ENCODE measurements around the gene CTBP2.

CTBP2 gene

GRCh38 chr10:125153703-125154490 is 6.5 kb downstream of the CTBP2 start:
- no peak for TF ChIP-seq CREB1 (IDR thresholded peaks at IDR 0.05; ENCODE audit: low read depth)
- TF ChIP-seq CEBPB (IDR thresholded peaks at IDR 0.05) = no peak
- TF ChIP-seq REST (IDR thresholded peaks at IDR 0.05; ENCODE audit: low read depth) = no peak
- TF ChIP-seq TCF12 (IDR thresholded peaks at IDR 0.05; ENCODE audit: low read depth) = no peak
- no peak for TF ChIP-seq MAX (IDR thresholded peaks at IDR 0.05)
- TF ChIP-seq EP300 (IDR thresholded peaks at IDR 0.05; ENCODE audit: borderline replicate concordance) = no peak
- no peak for TF ChIP-seq USF1 (IDR thresholded peaks at IDR 0.05)
- TF ChIP-seq EGR1 (IDR thresholded peaks at IDR 0.05) = no peak
- TF ChIP-seq RAD21 (IDR thresholded peaks at IDR 0.05; ENCODE audit: low read depth) = no peak
- TF ChIP-seq YY1 (IDR thresholded peaks at IDR 0.05; ENCODE audit: low read depth) = no peak
- no peak for TF ChIP-seq NFIC (IDR thresholded peaks at IDR 0.05)
- no peak for TF ChIP-seq ZBTB7A (IDR thresholded peaks at IDR 0.05; ENCODE audit: low read depth)
- no peak for TF ChIP-seq FOXM1 (IDR thresholded peaks at IDR 0.05; ENCODE audit: borderline replicate concordance, low read depth)

GRCh38 chr10:125152450-125153368 is 7.7 kb downstream of the CTBP2 start:
- TF ChIP-seq REST (IDR thresholded peaks at IDR 0.05; ENCODE audit: low read depth) (no peak), TCF12 (IDR thresholded peaks at IDR 0.05; ENCODE audit: low read depth) (peak; percentile 72), ZBTB7A (IDR thresholded peaks at IDR 0.05; ENCODE audit: low read depth) (no peak), YY1 (IDR thresholded peaks at IDR 0.05; ENCODE audit: low read depth) (0 out of 2 replicates have a peak, but pooled peaks have one; percentile 5), MAX (IDR thresholded peaks at IDR 0.05) (peak; percentile 61), CEBPB (IDR thresholded peaks at IDR 0.05) (peak; percentile 3; the same call in 1 of the 2 replicates), USF1 (IDR thresholded peaks at IDR 0.05) (peak; percentile 83), FOXM1 (IDR thresholded peaks at IDR 0.05; ENCODE audit: borderline replicate concordance, low read depth) (0 out of 2 replicates have a peak, but pooled peaks have one; percentile 19), TAF1 (IDR thresholded peaks at IDR 0.05; ENCODE audit: low read depth) (0 out of 2 replicates have a peak, but pooled peaks have one; percentile 14), NFIC (IDR thresholded peaks at IDR 0.05) (peak; percentile 79), TEAD4 (IDR thresholded peaks at IDR 0.05) (peak; percentile 51; the same call in 1 of the 2 replicates), CREB1 (IDR thresholded peaks at IDR 0.05; ENCODE audit: low read depth) (no peak), RAD21 (IDR thresholded peaks at IDR 0.05; ENCODE audit: low read depth) (peak; percentile 16; the same call in 1 of the 2 replicates), EGR1 (IDR thresholded peaks at IDR 0.05) (peak; percentile 32; the same call in 1 of the 2 replicates), EP300 (IDR thresholded peaks at IDR 0.05; ENCODE audit: borderline replicate concordance) (0 out of 2 replicates have a peak, but pooled peaks have one; percentile 58)

- TF ChIP-seq TEAD4 (IDR thresholded peaks at IDR 0.05) (peak; percentile 77), REST (IDR thresholded peaks at IDR 0.05; ENCODE audit: low read depth) (no peak), RAD21 (IDR thresholded peaks at IDR 0.05; ENCODE audit: low read depth) (peak; percentile 1; the same call in 1 of the 2 replicates), CREB1 (IDR thresholded peaks at IDR 0.05; ENCODE audit: low read depth) (0 out of 2 replicates have a peak, but pooled peaks have one; percentile 23), ZBTB7A (IDR thresholded peaks at IDR 0.05; ENCODE audit: low read depth) (peak; percentile 99), YY1 (IDR thresholded peaks at IDR 0.05; ENCODE audit: low read depth) (peak; percentile 64; the same call in 1 of the 2 replicates), TAF1 (IDR thresholded peaks at IDR 0.05; ENCODE audit: low read depth) (no peak; the same call in 1 of the 2 replicates), EP300 (IDR thresholded peaks at IDR 0.05; ENCODE audit: borderline replicate concordance) (peak; percentile 87), CEBPB (IDR thresholded peaks at IDR 0.05) (no peak; the same call in 1 of the 2 replicates), MAX (IDR thresholded peaks at IDR 0.05) (peak; percentile 85; the same call in 1 of the 2 replicates), USF1 (IDR thresholded peaks at IDR 0.05) (peak; percentile 24), TCF12 (IDR thresholded peaks at IDR 0.05; ENCODE audit: low read depth) (peak; percentile 93), FOXM1 (IDR thresholded peaks at IDR 0.05; ENCODE audit: borderline replicate concordance, low read depth) (peak; percentile 77), NFIC (IDR thresholded peaks at IDR 0.05) (peak; percentile 79), EGR1 (IDR thresholded peaks at IDR 0.05) (no peak)
Measured at GRCh38 chr10:125151553-125152449, 8.6 kb downstream of the CTBP2 start.

Measured in Ishikawa (cell line).